HepG2 (cell line): ENCODE results near the gene BCAR3. TPM values are rescaled to one million over a fixed set of nuclear protein-coding genes. Genes with fewer than 3 reads are reported as not detected.

Source experiments
- HNF1B ChIP-seq: sonication (generic); formaldehyde crosslinking; IDR thresholded peaks from 2 replicates; pipeline ENCODE4 v1.5.1; 2020; ENCODE audit warnings: mild to moderate bottlenecking, moderate library complexity, missing genetic modification reagents
- JARID2 ChIP-seq: sonication (generic); formaldehyde crosslinking; IDR thresholded peaks from 2 replicates; pipeline ENCODE4 v1.8.1; 2023; ENCODE audit warnings: missing genetic modification reagents, inconsistent platforms; ENCODE audit not compliant: insufficient replicate concordance
- JUNB ChIP-seq: sonication (generic); formaldehyde crosslinking; IDR thresholded peaks from 2 replicates; pipeline ENCODE4 v1.8.0; 2022; ENCODE audit warnings: missing genetic modification reagents, mild to moderate bottlenecking, borderline replicate concordance
- KMT2A ChIP-seq: sonication (generic); formaldehyde crosslinking; IDR thresholded peaks from 2 replicates; pipeline ENCODE4 v1.4.0; 2020; ENCODE audit warnings: missing genetic modification reagents
- SMARCC2 ChIP-seq: fragments of 450-650 bp; IDR thresholded peaks from 2 replicates; pipeline ENCODE4 v1.6.1; 2017; ENCODE audit warnings: antibody characterized with exemption, mild to moderate bottlenecking
- ZNF230 ChIP-seq: sonication (generic); formaldehyde crosslinking; IDR thresholded peaks from 2 replicates; pipeline ENCODE4 v1.4.0; 2020; ENCODE audit warnings: mild to moderate bottlenecking, missing genetic modification reagents
- ZNF432 ChIP-seq: sonication (generic); formaldehyde crosslinking; IDR thresholded peaks from 2 replicates; pipeline ENCODE4 v1.5.0; 2020; ENCODE audit warnings: missing genetic modification reagents, mild to moderate bottlenecking, borderline replicate concordance
- ZNF562 ChIP-seq: sonication (generic); formaldehyde crosslinking; IDR thresholded peaks from 2 replicates; pipeline ENCODE4 v1.8.0; 2022; ENCODE audit warnings: missing genetic modification reagents, borderline replicate concordance
- ZNF564 ChIP-seq: sonication (generic); formaldehyde crosslinking; IDR thresholded peaks from 2 replicates; pipeline ENCODE4 v1.8.1; 2023; ENCODE audit warnings: mild to moderate bottlenecking, missing genetic modification reagents
- ZNF615 ChIP-seq: sonication (generic); formaldehyde crosslinking; IDR thresholded peaks from 2 replicates; pipeline ENCODE4 v1.5.0; 2020; ENCODE audit warnings: mild to moderate bottlenecking, missing genetic modification reagents, borderline replicate concordance
- ZNF782 ChIP-seq: sonication (generic); formaldehyde crosslinking; IDR thresholded peaks from 2 replicates; pipeline ENCODE4 v1.4.0; 2020; ENCODE audit warnings: missing genetic modification reagents, mild to moderate bottlenecking, borderline replicate concordance
- ZNF800 ChIP-seq: sonication (generic); formaldehyde crosslinking; IDR thresholded peaks from 2 replicates; pipeline ENCODE4 v1.4.0; 2020; ENCODE audit warnings: missing genetic modification reagents
- polyA plus RNA-seq, 8 experiments: library from polyadenylated mRNA; depleted of rRNA in 3 of 8; stranded (reverse) in 7 of 8; unstranded in 1 of 8; fragments of >200 nt; fragmentation: Illumina TruSeq in 4 of 8; extraction: Trizol in 4 of 8; gene quantifications; 2 replicates each; pipeline versions ENCODE4 v1.2.1 to v1.2.3, GENCODE V29; 2011 to 2016; ENCODE audit warnings: low read depth in 4 of 8, missing spikeins in 1 of 8, mixed read lengths in 1 of 8; ENCODE audit not compliant: insufficient read depth in 1 of 8
- total RNA-seq, 5 experiments: library from RNA; depleted of rRNA; stranded (reverse); fragments of >200 nt; fragmentation: Illumina TruSeq; extraction: Trizol; gene quantifications; 2 replicates each; pipeline ENCODE4 v1.2.3, GENCODE V29; 2016; ENCODE audit warnings: low read depth in 1 of 5
- TF ChIP-seq, protein P1 (sequence below): IDR thresholded peaks from 2 replicates; pipeline ENCODE4 v1.6.1; 2016; ENCODE audit warnings: low read depth, missing genetic modification reagents, missing compliant biosample characterization
- TF ChIP-seq, protein P2 (sequence below): sonication (generic); formaldehyde crosslinking; IDR thresholded peaks from 2 replicates; pipeline ENCODE4 v1.4.0; 2020; ENCODE audit warnings: missing genetic modification reagents
- TF ChIP-seq, protein P3 (sequence below): sonication (generic); formaldehyde crosslinking; IDR thresholded peaks from 2 replicates; pipeline ENCODE4 v1.8.0; 2022; ENCODE audit warnings: mild to moderate bottlenecking, missing genetic modification reagents; ENCODE audit not compliant: insufficient replicate concordance

The BCAR3 gene
- total and polyA plus RNA-seq, 2 of the 13 experiments (the other 11 are each of a cell fraction or from before 2014, with no cell fraction given): 3.6 to 4.8 TPM

GRCh38 chr1:93579891-93580290 is 101.7 kb downstream of the BCAR3 start (continued):
- TF ChIP-seq ZNF800 (no peak), ZNF230 (CRISPR knock-in tag) (no peak), KMT2A (CRISPR knock-in tag) (no peak), ZNF432 (no peak), ZNF564 (no peak), SMARCC2 (no peak), JARID2 (no peak), ZNF562 (CRISPR knock-in tag) (no peak), ZNF615 (CRISPR knock-in tag) (no peak), JUNB (CRISPR knock-in tag) (no peak), ZNF782 (CRISPR knock-in tag) (no peak), HNF1B (CRISPR knock-in tag) (no peak)
- TF ChIP-seq, protein P1, sequence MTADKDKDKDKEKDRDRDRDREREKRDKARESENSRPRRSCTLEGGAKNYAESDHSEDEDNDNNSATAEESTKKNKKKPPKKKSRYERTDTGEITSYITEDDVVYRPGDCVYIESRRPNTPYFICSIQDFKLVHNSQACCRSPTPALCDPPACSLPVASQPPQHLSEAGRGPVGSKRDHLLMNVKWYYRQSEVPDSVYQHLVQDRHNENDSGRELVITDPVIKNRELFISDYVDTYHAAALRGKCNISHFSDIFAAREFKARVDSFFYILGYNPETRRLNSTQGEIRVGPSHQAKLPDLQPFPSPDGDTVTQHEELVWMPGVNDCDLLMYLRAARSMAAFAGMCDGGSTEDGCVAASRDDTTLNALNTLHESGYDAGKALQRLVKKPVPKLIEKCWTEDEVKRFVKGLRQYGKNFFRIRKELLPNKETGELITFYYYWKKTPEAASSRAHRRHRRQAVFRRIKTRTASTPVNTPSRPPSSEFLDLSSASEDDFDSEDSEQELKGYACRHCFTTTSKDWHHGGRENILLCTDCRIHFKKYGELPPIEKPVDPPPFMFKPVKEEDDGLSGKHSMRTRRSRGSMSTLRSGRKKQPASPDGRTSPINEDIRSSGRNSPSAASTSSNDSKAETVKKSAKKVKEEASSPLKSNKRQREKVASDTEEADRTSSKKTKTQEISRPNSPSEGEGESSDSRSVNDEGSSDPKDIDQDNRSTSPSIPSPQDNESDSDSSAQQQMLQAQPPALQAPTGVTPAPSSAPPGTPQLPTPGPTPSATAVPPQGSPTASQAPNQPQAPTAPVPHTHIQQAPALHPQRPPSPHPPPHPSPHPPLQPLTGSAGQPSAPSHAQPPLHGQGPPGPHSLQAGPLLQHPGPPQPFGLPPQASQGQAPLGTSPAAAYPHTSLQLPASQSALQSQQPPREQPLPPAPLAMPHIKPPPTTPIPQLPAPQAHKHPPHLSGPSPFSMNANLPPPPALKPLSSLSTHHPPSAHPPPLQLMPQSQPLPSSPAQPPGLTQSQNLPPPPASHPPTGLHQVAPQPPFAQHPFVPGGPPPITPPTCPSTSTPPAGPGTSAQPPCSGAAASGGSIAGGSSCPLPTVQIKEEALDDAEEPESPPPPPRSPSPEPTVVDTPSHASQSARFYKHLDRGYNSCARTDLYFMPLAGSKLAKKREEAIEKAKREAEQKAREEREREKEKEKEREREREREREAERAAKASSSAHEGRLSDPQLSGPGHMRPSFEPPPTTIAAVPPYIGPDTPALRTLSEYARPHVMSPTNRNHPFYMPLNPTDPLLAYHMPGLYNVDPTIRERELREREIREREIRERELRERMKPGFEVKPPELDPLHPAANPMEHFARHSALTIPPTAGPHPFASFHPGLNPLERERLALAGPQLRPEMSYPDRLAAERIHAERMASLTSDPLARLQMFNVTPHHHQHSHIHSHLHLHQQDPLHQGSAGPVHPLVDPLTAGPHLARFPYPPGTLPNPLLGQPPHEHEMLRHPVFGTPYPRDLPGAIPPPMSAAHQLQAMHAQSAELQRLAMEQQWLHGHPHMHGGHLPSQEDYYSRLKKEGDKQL (CRISPR knock-in tag): no peak
- TF ChIP-seq, protein P2, sequence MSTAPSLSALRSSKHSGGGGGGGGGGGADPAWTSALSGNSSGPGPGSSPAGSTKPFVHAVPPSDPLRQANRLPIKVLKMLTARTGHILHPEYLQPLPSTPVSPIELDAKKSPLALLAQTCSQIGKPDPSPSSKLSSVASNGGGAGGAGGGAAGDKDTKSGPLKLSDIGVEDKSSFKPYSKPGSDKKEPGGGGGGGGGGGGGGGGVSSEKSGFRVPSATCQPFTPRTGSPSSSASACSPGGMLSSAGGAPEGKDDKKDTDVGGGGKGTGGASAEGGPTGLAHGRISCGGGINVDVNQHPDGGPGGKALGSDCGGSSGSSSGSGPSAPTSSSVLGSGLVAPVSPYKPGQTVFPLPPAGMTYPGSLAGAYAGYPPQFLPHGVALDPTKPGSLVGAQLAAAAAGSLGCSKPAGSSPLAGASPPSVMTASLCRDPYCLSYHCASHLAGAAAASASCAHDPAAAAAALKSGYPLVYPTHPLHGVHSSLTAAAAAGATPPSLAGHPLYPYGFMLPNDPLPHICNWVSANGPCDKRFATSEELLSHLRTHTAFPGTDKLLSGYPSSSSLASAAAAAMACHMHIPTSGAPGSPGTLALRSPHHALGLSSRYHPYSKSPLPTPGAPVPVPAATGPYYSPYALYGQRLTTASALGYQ (CRISPR knock-in tag): no peak
- TF ChIP-seq, protein P3, sequence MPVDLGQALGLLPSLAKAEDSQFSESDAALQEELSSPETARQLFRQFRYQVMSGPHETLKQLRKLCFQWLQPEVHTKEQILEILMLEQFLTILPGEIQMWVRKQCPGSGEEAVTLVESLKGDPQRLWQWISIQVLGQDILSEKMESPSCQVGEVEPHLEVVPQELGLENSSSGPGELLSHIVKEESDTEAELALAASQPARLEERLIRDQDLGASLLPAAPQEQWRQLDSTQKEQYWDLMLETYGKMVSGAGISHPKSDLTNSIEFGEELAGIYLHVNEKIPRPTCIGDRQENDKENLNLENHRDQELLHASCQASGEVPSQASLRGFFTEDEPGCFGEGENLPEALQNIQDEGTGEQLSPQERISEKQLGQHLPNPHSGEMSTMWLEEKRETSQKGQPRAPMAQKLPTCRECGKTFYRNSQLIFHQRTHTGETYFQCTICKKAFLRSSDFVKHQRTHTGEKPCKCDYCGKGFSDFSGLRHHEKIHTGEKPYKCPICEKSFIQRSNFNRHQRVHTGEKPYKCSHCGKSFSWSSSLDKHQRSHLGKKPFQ (CRISPR knock-in tag): no peak
